HCT116 (cell line): ENCODE results near the gene NGF. TPM values are rescaled to one million over a fixed set of nuclear protein-coding genes. Genes with fewer than 3 reads are reported as not detected.

Experiments
- ATAC-seq: fragments of 200-7000 bp; cut with Tn5 transposase; 2 replicates; pipeline ENCODE4 v1.9.1; 2020; ENCODE audit warnings: mild to moderate bottlenecking, moderate library complexity
- BruUV-seq: library from RNA; stranded (reverse); fragments of 400-500 nt; replicated peaks from 2 replicates; lab custom pipeline; 2021; lab: Mats Ljungman, UMichigan
- CTCF ChIA-PET: fragments of 300-600 bp; sonication (Branson Sonifier 250); formaldehyde crosslinking; loops from one replicate; lab custom pipeline; 2021; ENCODE audit warnings: antibody characterized with exemption; lab: Charles Lee
- POLR2A ChIA-PET: fragments of 300-600, 350-600 bp; sonication (Branson Sonifier 250); formaldehyde crosslinking; loops from one replicate; lab custom pipeline; 2021; ENCODE audit warnings: antibody characterized with exemption; lab: Charles Lee
- RAD21 ChIA-PET, 2 experiments: fragments of 300-600 bp; sonication (Branson Sonifier 250); formaldehyde crosslinking; loops; one replicate each; lab custom pipeline; 2023; ENCODE audit warnings: low total read pairs in 2 of 2; ENCODE audit not compliant: uncharacterized antibody in 2 of 2, unreplicated experiment in 2 of 2, low non-redundant PET in 1 of 2; lab: Charles Lee
- DNase-seq: peaks from one replicate; pipeline ENCODE4 v3.0.0-alpha.2; 2010; ENCODE audit warnings: low read depth, low spot score
- H2AFZ ChIP-seq: fragments of 200-600 bp; shearing (Covaris generic), sonication (generic); 2 replicates; pipeline ENCODE4 v1.6.1; 2017; ENCODE audit warnings: low read depth, mixed run types, mixed read lengths, antibody characterized with exemption, low read length; ENCODE audit not compliant: poor library complexity, severe bottlenecking
- H3K27ac ChIP-seq: 2 replicates; pipeline ENCODE4 v1.5.1; 2012; ENCODE audit warnings: low read depth, low read length
- H3K27me3 ChIP-seq: fragments of 200-600 bp; sonication (generic); 2 replicates; pipeline ENCODE4 v1.6.1; 2016; ENCODE audit warnings: mixed run types, low read length, mixed read lengths; ENCODE audit not compliant: insufficient read depth
- H3K36me3 ChIP-seq, 2 experiments: fragments of 200-500 bp in 1 of 2; fragments of 200-600 bp in 1 of 2; sonication (Bioruptor generic) in 1 of 2; sonication (generic) in 1 of 2; 2 replicates each; pipeline versions ENCODE4 v1.5.1 to v1.6.1; 2014 to 2016; ENCODE audit warnings: low read length in 2 of 2, inconsistent platforms in 1 of 2, mixed read lengths in 1 of 2, mixed run types in 1 of 2; ENCODE audit not compliant: insufficient read depth in 2 of 2, control insufficient read depth in 1 of 2
- H3K4me1 ChIP-seq, 2 experiments: fragments of 200-600 bp in 1 of 2; sonication (generic) in 1 of 2; 2 replicates each; pipeline versions ENCODE4 v1.5.1 to v1.6.1; 2012 to 2017; ENCODE audit warnings: low read length in 2 of 2, inconsistent platforms in 1 of 2, mild to moderate bottlenecking in 1 of 2, mixed read lengths in 1 of 2, mixed run types in 1 of 2, moderate library complexity in 1 of 2; ENCODE audit not compliant: insufficient read depth in 2 of 2, control insufficient read depth in 1 of 2
- H3K4me2 ChIP-seq: fragments of 200-600 bp; sonication (generic); 2 replicates; pipeline ENCODE4 v1.6.1; 2017; ENCODE audit warnings: mixed run types, low read length, mixed read lengths
- H3K4me3 ChIP-seq, 2 experiments: fragments of 200-600 bp in 1 of 2; sonication (generic) in 1 of 2; replicated peaks in 1 of 2; 2 replicates each; pipeline ENCODE4 v1.5.1; 2011 to 2016; ENCODE audit warnings: low read length in 2 of 2, control low read depth in 1 of 2, low read depth in 1 of 2, mild to moderate bottlenecking in 1 of 2, mixed read lengths in 1 of 2, mixed run types in 1 of 2
- H3K79me2 ChIP-seq: fragments of 200-600 bp; sonication (generic); 2 replicates; pipeline ENCODE4 v1.6.1; 2017; ENCODE audit warnings: mild to moderate bottlenecking, mixed run types, low read length, moderate library complexity, mixed read lengths; ENCODE audit not compliant: insufficient read depth
- H3K9ac ChIP-seq: fragments of 200-600 bp; sonication (generic); 2 replicates; pipeline ENCODE4 v1.6.1; 2016; ENCODE audit warnings: low read length, mixed read lengths
- H3K9me2 ChIP-seq: fragments of 200-600 bp; sonication (generic), shearing (Covaris generic); 2 replicates; pipeline ENCODE4 v1.6.1; 2017; ENCODE audit warnings: mixed run types, mild to moderate bottlenecking, moderate library complexity; ENCODE audit not compliant: insufficient read depth
- H3K9me3 ChIP-seq, 2 experiments: fragments of 200-500 bp in 1 of 2; fragments of 200-600 bp in 1 of 2; sonication (Bioruptor generic) in 1 of 2; sonication (generic) in 1 of 2; 2 replicates each; pipeline ENCODE4 v1.6.1; 2014 to 2017; ENCODE audit warnings: low read length in 2 of 2, mixed read lengths in 2 of 2, inconsistent platforms in 1 of 2, low read depth in 1 of 2, mild to moderate bottlenecking in 1 of 2, mixed run types in 1 of 2, moderate library complexity in 1 of 2; ENCODE audit not compliant: control insufficient read depth in 1 of 2, insufficient read depth in 1 of 2
- H4K20me1 ChIP-seq: fragments of 200-600 bp; sonication (generic), shearing (Covaris generic); 2 replicates; pipeline ENCODE4 v1.6.1; 2017; ENCODE audit warnings: mixed run types, mild to moderate bottlenecking, moderate library complexity; ENCODE audit not compliant: insufficient read depth
- CBX3 ChIP-seq: IDR thresholded peaks from 2 replicates; pipeline ENCODE4 v1.6.1; 2012; ENCODE audit warnings: low read depth
- CEBPB ChIP-seq: IDR thresholded peaks from 2 replicates; pipeline ENCODE4 v1.6.1; 2012; ENCODE audit warnings: low read depth
- CTCF ChIP-seq, 3 experiments: fragments of 200-600 bp in 1 of 3; sonication (generic) in 1 of 3; IDR thresholded peaks in 2 of 3; conservative IDR thresholded peaks in 1 of 3; 2 replicates each; pipeline ENCODE4 v1.5.1; 2012 to 2017; ENCODE audit warnings: low read depth in 2 of 3, low read length in 2 of 3, antibody characterized with exemption in 1 of 3, borderline replicate concordance in 1 of 3, control low read depth in 1 of 3, mild to moderate bottlenecking in 1 of 3, mixed read lengths in 1 of 3, mixed run types in 1 of 3, moderate library complexity in 1 of 3; ENCODE audit not compliant: insufficient read depth in 1 of 3
- ELF1 ChIP-seq: IDR thresholded peaks from 2 replicates; pipeline ENCODE4 v1.6.1; 2012; ENCODE audit warnings: low read depth, borderline replicate concordance
- EZH2 ChIP-seq: fragments of 200-600 bp; sonication (generic); IDR thresholded peaks from 2 replicates; pipeline ENCODE4 v1.6.1; 2017; ENCODE audit warnings: antibody characterized with exemption, mixed run types
- EZH2phosphoT487 ChIP-seq: fragments of 200-600 bp; IDR thresholded peaks from 2 replicates; pipeline ENCODE4 v1.6.1; 2018; ENCODE audit warnings: antibody characterized with exemption, borderline replicate concordance
- FOSL1 ChIP-seq: IDR thresholded peaks from 2 replicates; pipeline ENCODE4 v1.6.1; 2012; ENCODE audit warnings: low read depth
- POLR2AphosphoS5 ChIP-seq: IDR thresholded peaks from 2 replicates; pipeline ENCODE4 v1.6.1; 2011; ENCODE audit warnings: mild to moderate bottlenecking, low read depth, low read length, moderate library complexity
- RAD21 ChIP-seq: IDR thresholded peaks from 2 replicates; pipeline ENCODE4 v1.6.1; 2012; ENCODE audit warnings: low read depth, mild to moderate bottlenecking
- SIN3A ChIP-seq: IDR thresholded peaks from 2 replicates; pipeline ENCODE4 v1.6.1; 2012; ENCODE audit warnings: low read depth
- SP1 ChIP-seq: IDR thresholded peaks from 2 replicates; pipeline ENCODE4 v1.6.1; 2012; ENCODE audit warnings: low read depth
- intact Hi-C: fragments of 100-400 bp; cut with micrococcal nuclease; formaldehyde crosslinking; loops from 2 replicates; pipeline ENCODE4 v1.10.0; 2022
- total RNA-seq: library from RNA; stranded (reverse); gene quantifications from one replicate; pipeline ENCODE4 v1.2.1, GENCODE V29; 2021; ENCODE audit not compliant: unreplicated experiment
- TF ChIP-seq, protein P1 (sequence below): IDR thresholded peaks from 2 replicates; pipeline ENCODE4 v1.6.1; 2012

The NGF gene
- total RNA-seq, 1 experiment from 2014 or later = not detected

DNA sequence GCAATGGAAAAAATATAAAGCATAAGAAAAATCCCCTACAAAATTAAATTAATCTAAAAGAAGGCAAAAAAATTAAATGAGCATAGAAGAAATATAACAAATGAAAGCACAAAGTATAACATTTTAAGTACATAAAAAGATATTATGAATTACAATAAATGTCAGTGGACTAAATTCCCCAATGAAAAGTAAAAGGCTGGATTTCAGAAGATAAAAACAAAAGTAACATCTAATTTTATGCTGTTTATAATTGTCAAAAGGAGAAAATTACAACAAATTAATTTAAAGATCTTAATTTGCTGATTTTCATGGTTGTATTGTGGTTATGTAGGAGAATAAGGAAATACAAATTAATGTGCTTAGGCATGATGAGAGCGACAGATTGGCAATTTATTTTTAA lies 92.8 kb downstream of the NGF start:
- Histone ChIP-seq H3K4me2 (no peak overlapping the region), H2AFZ (no peak overlapping the region), H3K27me3 (no peaks in the 10 kb centered on the region), H3K4me3 (no peak overlapping the region), H3K9me2 (no peaks in the 10 kb centered on the region), H3K9ac (no peak overlapping the region), H3K36me3 (no peaks in the 10 kb centered on the region), H3K4me1 (no peaks in the 10 kb centered on the region), H4K20me1 (no peaks in the 10 kb centered on the region), H3K9me3 (peaks cover 0 to 7% of the 10 kb centered on the region in 2 experiments; a peak in 1 of 4 replicates), H3K79me2 (no peaks in the 10 kb centered on the region), H3K27ac (no peak overlapping the region)
- CTCF ChIA-PET = no interaction called here
- POLR2A ChIA-PET = no interaction called here
- DNase-seq (no peak), ATAC-seq (no peak)
- TF ChIP-seq POLR2AphosphoS5 = no peak
- no peak for TF ChIP-seq SIN3A
- no peak for TF ChIP-seq RAD21
- TF ChIP-seq SP1 = no peak
- BruUV-seq = no TSS peak
- RAD21 ChIA-PET = no interaction called here
- intact Hi-C loops = loop anchor here (5.0 kb wide), 1 partner anchor 938 kb away; no protein-coding TSS in a partner anchor

- Histone ChIP-seq H3K4me3 (no peak overlapping the region), H3K27me3 (no peaks in the 10 kb centered on the region), H4K20me1 (no peaks in the 10 kb centered on the region), H3K9me3 (peaks cover 0 to 7% of the 10 kb centered on the region in 2 experiments; a peak in 1 of 4 replicates), H3K27ac (no peak overlapping the region), H3K4me1 (peaks cover 0 to 4% of the 10 kb centered on the region in 2 experiments; a peak in 1 of 4 replicates), H3K4me2 (no peak overlapping the region), H3K79me2 (no peaks in the 10 kb centered on the region)
- BruUV-seq = no TSS peak
- ATAC-seq = no peak
- no peak for DNase-seq
- RAD21 ChIA-PET = no interaction called here
- intact Hi-C loops = no loop called here
- POLR2A ChIA-PET = no interaction called here
- CTCF ChIA-PET = no interaction called here
- TF ChIP-seq ELF1 = no peak
- TF ChIP-seq EZH2phosphoT487 = no peak
- TF ChIP-seq, protein P1, sequence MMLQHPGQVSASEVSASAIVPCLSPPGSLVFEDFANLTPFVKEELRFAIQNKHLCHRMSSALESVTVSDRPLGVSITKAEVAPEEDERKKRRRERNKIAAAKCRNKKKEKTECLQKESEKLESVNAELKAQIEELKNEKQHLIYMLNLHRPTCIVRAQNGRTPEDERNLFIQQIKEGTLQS = no peak
- no peak for TF ChIP-seq CBX3
- TF ChIP-seq FOSL1 = no peak
- TF ChIP-seq CEBPB = no peak
- no peak for TF ChIP-seq EZH2
- TF ChIP-seq CTCF (IDR thresholded peaks at IDR 0.05 in 2 of 3, conservative IDR thresholded peaks at IDR 0.05 in 1 of 3; ENCODE audit: borderline replicate concordance in 1 of 3, insufficient read depth in 1 of 3, low read depth in 2 of 3, low read length in 2 of 3) = no peak
- TF ChIP-seq, all 23 proteins: peak for 0
- Histone ChIP-seq H2AFZ (no peak overlapping the region), H3K9ac (no peak overlapping the region), H3K9me2 (no peaks in the 10 kb centered on the region), H3K36me3 (no peaks in the 10 kb centered on the region)
These were observed 95.5 kb downstream of the NGF start for GRCh38 chr1:115242543-115242942.
